ENCODE measurements around the gene ZFYVE28.

The ZFYVE28 gene

GRCh38 chr4:2327579-2327978 is 90.9 kb downstream of the ZFYVE28 start:
- DNase-seq: no peak

GRCh38 chr4:2324891-2325290 is 93.6 kb downstream of the ZFYVE28 start:
- DNase-seq: no peak

- no peak for DNase-seq
Measured at GRCh38 chr4:2322841-2323240, 95.6 kb downstream of the ZFYVE28 start.

GRCh38 chr4:2322227-2322626 is 96.2 kb downstream of the ZFYVE28 start:
- DNase-seq: no peak

- no peak for DNase-seq
Measured at GRCh38 chr4:2321279-2322196, 96.9 kb downstream of the ZFYVE28 start.

GRCh38 chr4:2320746-2321145 is 97.7 kb downstream of the ZFYVE28 start:
- DNase-seq: no peak

- DNase-seq: peak in 1 of 2 donors; percentile 14
Measured at GRCh38 chr4:2320152-2320551, 98.3 kb downstream of the ZFYVE28 start.

- no peak for DNase-seq
Measured at GRCh38 chr4:2318885-2319284, 99.6 kb downstream of the ZFYVE28 start.

GRCh38 chr4:2318476-2318875 is 100.0 kb downstream of the ZFYVE28 start:
- DNase-seq: no peak

GRCh38 chr4:2313366-2313765 is 105.1 kb downstream of the ZFYVE28 start:
- no peak for DNase-seq

- DNase-seq: no peak
Measured at GRCh38 chr4:2306773-2307410, 111.6 kb downstream of the ZFYVE28 start.

GRCh38 chr4:2305766-2306501 is 112.5 kb downstream of the ZFYVE28 start:
- no peak for DNase-seq

GRCh38 chr4:2304877-2305561 is 113.4 kb downstream of the ZFYVE28 start:
- DNase-seq: no peak

GRCh38 chr4:2304321-2304876 is 114.0 kb downstream of the ZFYVE28 start:
- no peak for DNase-seq

GRCh38 chr4:2303686-2304320 is 114.6 kb downstream of the ZFYVE28 start:
- no peak for DNase-seq

- DNase-seq: no peak
Measured at GRCh38 chr4:2303121-2303685, 115.2 kb downstream of the ZFYVE28 start.

GRCh38 chr4:2302387-2303119 is 115.9 kb downstream of the ZFYVE28 start:
- DNase-seq: no peak

- DNase-seq: no peak
Measured at GRCh38 chr4:2301806-2302205, 116.6 kb downstream of the ZFYVE28 start.

GRCh38 chr4:2301225-2301642 is 117.2 kb downstream of the ZFYVE28 start:
- DNase-seq: no peak

- DNase-seq: no peak
Measured at GRCh38 chr4:2300431-2301224, 117.8 kb downstream of the ZFYVE28 start.

All from CD4-positive, alpha-beta T cell treated with Interleukin-4 for 1 hour (primary cell).